Progenitor cell of endocrine pancreas (in vitro differentiated cells): ENCODE measurements around the gene USE1. TPM values are rescaled to one million over a fixed set of nuclear protein-coding genes. Genes with fewer than 3 reads are reported as not detected.

Source experiments
- DNase-seq: peaks from one replicate; pipeline ENCODE4 v3.0.0; 2021; ENCODE audit warnings: low spot score; ENCODE audit not compliant: unreplicated experiment
- H3K27ac Mint-ChIP-seq: 2 replicates; pipeline ENCODE4 v1.8.0; 2021; ENCODE audit warnings: mild to moderate bottlenecking, moderate library complexity, mixed read lengths
- H3K27me3 Mint-ChIP-seq: 2 replicates; pipeline ENCODE4 v1.8.0; 2021; ENCODE audit warnings: mixed read lengths
- H3K36me3 Mint-ChIP-seq: 2 replicates; pipeline ENCODE4 v1.8.0; 2022; ENCODE audit warnings: mixed read lengths; ENCODE audit not compliant: insufficient read depth
- H3K4me1 Mint-ChIP-seq: 2 replicates; pipeline ENCODE4 v1.8.0; 2021; ENCODE audit warnings: low read depth, mixed read lengths
- H3K4me3 Mint-ChIP-seq: 2 replicates; pipeline ENCODE4 v1.8.0; 2021; ENCODE audit warnings: low read depth, mild to moderate bottlenecking, moderate library complexity, mixed read lengths
- H3K9me3 Mint-ChIP-seq: 2 replicates; pipeline ENCODE4 v1.8.0; 2021; ENCODE audit warnings: low read depth, mixed read lengths
- CTCF ChIP-seq: fragments of 200-600 bp; sonication (generic); IDR thresholded peaks from one replicate; pipeline ENCODE4 v1.5.0; 2021; ENCODE audit warnings: antibody characterized with exemption, mild to moderate bottlenecking; ENCODE audit not compliant: unreplicated experiment
- total RNA-seq: library from RNA; stranded (reverse); gene quantifications from 2 replicates; pipeline ENCODE4 v1.2.1, GENCODE V29; 2021

Gene USE1
- total RNA-seq, 1 donor from 2014 or later, result 27.2 TPM

- H3K4me3 Mint-ChIP-seq, result peak overlapping the region; percentile 81
- H3K27ac Mint-ChIP-seq, result peak overlapping the region; percentile 99
- peak; percentile 33 for DNase-seq
- H3K36me3 Mint-ChIP-seq, result no peaks in the 10 kb centered on the region
- no peaks in the 10 kb centered on the region for H3K27me3 Mint-ChIP-seq
- TF ChIP-seq CTCF, result no peak
- peaks cover 34% of the 10 kb centered on the region for H3K4me1 Mint-ChIP-seq
- H3K9me3 Mint-ChIP-seq, result no peaks in the 10 kb centered on the region
Measured at GRCh38 chr19:17246681-17247425, 31.7 kb downstream of the USE1 start.

GRCh38 chr19:17248011-17248776, 33.0 kb downstream of the USE1 start:
- Mint-ChIP-seq H3K27ac (peak overlapping the region; percentile 97), H3K9me3 (no peaks in the 10 kb centered on the region), H3K36me3 (no peaks in the 10 kb centered on the region), H3K4me1 (peaks cover 26% of the 10 kb centered on the region), H3K27me3 (no peaks in the 10 kb centered on the region), H3K4me3 (peak overlapping the region; percentile 35)
- TF ChIP-seq CTCF, result no peak
- DNase-seq, result peak; percentile 55

GRCh38 chr19:17249887-17250548, 34.9 kb downstream of the USE1 start:
- no peak overlapping the region for H3K27ac Mint-ChIP-seq
- no peaks in the 10 kb centered on the region for H3K9me3 Mint-ChIP-seq
- no peak for DNase-seq
- no peak overlapping the region for H3K4me3 Mint-ChIP-seq
- peaks cover 22% of the 10 kb centered on the region for H3K4me1 Mint-ChIP-seq
- H3K36me3 Mint-ChIP-seq, result no peaks in the 10 kb centered on the region
- no peaks in the 10 kb centered on the region for H3K27me3 Mint-ChIP-seq
- TF ChIP-seq CTCF, result no peak

GRCh38 chr19:17254636-17255035, 39.5 kb downstream of the USE1 start:
- no peak overlapping the region for H3K4me3 Mint-ChIP-seq
- no peak overlapping the region for H3K27ac Mint-ChIP-seq
- H3K27me3 Mint-ChIP-seq, result no peaks in the 10 kb centered on the region
- DNase-seq, result no peak
- H3K9me3 Mint-ChIP-seq, result no peaks in the 10 kb centered on the region
- no peak for TF ChIP-seq CTCF
- H3K36me3 Mint-ChIP-seq, result no peaks in the 10 kb centered on the region
- peaks cover 2% of the 10 kb centered on the region for H3K4me1 Mint-ChIP-seq

GRCh38 chr19:17255150-17255621, 40.0 kb downstream of the USE1 start:
- no peaks in the 10 kb centered on the region for H3K9me3 Mint-ChIP-seq
- H3K27me3 Mint-ChIP-seq, result no peaks in the 10 kb centered on the region
- no peak overlapping the region for H3K4me3 Mint-ChIP-seq
- DNase-seq, result no peak
- H3K4me1 Mint-ChIP-seq, result peaks cover 2% of the 10 kb centered on the region
- H3K27ac Mint-ChIP-seq, result no peak overlapping the region
- no peak for TF ChIP-seq CTCF
- no peaks in the 10 kb centered on the region for H3K36me3 Mint-ChIP-seq
